Left ventricle myocardium superior (tissue), 1 donor: Measurements from ENCODE around the gene ZNF777. TPM values are rescaled to one million over a fixed set of nuclear protein-coding genes. Genes with fewer than 3 reads are reported as not detected.
"Not testable (repeated sequence)": the region's sequence is repeated elsewhere in the genome, so short reads cannot be mapped to it uniquely, and the experiment has no call there.

Experiments
- ATAC-seq: fragments of 200-7000 bp; cut with Tn5 transposase; one replicate; pipeline ENCODE4 v1.9.1; 2020; ENCODE audit warnings: mild to moderate bottlenecking, moderate library complexity
- DNase-seq: peaks from one replicate; pipeline ENCODE4 v3.0.0-alpha.2; 2020
- intact Hi-C: fragments of 100-400 bp; cut with micrococcal nuclease; formaldehyde crosslinking; loops from one replicate; pipeline ENCODE4 v1.11.0; 2022
- total RNA-seq: library from RNA; stranded (reverse); fragmentation: NEBNext Ultra II Directional; extraction: Animal tissue kit (Norgen Biotek cat#: 25700); gene quantifications from one replicate; pipeline ENCODE4 v1.2.1, GENCODE V29; 2021
- donor health status: DM: no; HTN: yes; CAD: no; lungs with severe emphysema.

Gene ZNF777
- total RNA-seq, 1 donor from 2014 or later = 8.4 TPM

DNA sequence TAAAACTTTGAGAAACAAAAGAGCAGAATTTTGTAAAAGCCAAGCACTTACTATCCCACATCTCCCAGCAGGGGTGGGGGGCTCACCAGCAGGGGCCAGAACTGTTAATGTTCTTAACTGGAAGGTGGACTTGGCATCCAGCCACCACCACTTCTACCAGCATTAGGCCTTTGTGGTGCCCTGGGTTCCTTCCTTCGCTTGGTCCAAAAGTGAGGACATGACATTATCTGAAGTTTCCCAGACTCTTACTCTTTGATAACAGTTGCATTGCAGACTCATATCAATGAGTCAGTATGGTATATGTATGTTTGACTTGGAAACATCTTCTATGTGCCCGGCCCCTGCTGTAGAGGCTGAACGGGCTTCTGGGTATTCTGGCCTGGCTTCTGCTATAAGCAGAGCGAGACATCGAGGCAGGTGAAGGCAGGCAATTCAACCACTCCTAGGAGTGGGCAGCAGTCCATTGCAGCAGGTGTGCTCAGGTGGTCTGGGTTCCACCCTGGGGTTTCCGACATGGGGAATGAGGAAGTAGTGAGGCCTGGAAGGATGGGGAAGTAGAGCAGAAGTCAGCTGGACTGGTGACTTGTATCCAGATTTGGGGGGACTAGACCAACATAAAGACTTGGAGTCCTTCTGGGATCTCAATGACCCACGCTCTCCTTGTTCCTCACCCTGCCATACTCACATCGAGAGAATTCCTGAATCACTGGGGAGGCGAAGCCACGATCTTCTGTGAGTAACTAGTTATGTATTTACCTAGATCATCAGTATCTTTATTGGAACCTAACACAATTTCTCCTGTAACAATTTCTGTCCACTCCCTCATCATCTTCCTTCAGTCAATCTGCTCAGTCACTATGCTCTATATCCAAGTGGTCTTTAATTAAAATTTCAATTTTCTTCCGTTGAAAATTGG is 4.1 kb downstream of the ZNF777 start:
- DNase-seq = no peak
- intact Hi-C loops = no loop called here
- ATAC-seq = no peak

DNA sequence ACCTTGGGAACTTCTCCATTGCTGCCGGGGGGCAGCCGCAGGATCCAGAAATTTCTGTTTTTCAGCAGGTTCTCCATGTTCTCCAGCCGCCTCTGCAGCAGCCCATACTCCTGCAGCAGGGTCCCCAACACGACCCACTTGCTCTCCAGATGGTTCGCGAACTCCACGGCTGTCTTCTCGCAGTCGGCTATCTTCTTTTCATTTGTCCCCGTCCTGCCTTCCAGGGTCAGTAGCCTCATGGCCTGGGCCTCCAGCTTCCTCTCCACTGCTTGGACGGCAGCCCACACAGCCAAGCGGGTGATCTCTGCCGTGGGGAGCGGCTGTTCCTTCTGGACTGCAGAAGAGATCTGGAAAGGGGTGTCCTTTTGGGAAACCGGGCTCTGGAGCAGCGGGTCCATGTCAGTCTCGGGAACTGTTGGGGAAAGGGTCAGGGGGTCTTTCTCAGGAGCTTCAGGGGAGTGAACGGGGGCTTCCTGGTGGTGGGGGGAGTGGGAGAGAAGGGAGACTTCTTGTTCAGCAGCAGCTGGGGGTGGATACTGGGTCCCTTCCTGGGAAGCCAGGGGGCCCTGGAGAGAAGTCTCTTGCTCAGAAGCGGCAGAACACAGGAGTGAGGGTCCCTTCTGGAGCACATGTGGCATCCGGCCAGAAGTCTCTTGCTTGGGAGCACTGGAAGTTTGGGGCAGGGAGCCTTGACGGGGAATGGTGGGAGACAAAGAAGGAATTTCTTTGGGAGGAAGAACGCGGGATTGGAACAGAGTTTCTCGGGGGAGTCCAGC is 5.5 kb downstream of the ZNF777 start:
- DNase-seq (no peak), ATAC-seq (no peak)
- intact Hi-C loops = no loop called here

DNA sequence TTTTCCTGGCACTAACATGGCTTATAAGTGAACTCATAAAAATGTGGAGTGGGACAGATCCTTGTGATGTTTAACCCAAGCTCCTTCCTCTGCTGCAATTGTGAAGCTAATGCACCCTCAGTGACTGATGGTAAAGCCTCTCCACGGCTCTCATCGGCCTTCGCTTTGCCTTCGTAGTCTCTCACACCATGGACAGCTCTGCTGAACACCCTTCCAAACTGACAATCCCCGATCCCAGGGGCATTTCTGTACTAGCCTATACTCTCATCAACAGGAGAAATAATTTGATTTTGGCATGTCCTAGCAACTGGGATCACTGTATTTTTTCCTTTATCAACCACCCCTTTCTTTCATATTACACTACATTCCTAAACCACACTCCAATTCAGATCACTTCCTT is 6.1 kb downstream of the ZNF777 start:
- DNase-seq = no peak
- intact Hi-C loops = no loop called here
- ATAC-seq = no peak

DNA sequence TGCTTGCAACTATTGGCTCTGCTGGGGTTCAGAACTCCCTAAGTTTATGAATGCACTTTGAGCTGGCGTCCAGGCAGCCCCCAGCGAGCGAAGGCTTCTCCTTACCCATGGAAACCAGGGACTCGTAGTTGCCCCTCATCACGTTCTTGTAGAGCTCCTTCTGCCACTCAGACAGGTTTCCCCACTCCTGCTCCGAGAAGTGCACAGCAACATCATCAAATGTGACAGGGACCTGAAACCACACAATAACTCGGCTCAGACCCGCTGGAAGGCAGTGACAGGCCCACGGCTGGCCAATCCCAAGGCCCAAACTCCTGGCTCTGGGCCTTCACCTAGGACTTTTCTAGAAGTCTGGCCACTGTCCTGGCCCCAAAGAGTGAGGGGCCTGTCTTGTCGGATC is 6.9 kb downstream of the ZNF777 start:
- intact Hi-C loops = no loop called here
- DNase-seq = no peak
- ATAC-seq = no peak

DNA sequence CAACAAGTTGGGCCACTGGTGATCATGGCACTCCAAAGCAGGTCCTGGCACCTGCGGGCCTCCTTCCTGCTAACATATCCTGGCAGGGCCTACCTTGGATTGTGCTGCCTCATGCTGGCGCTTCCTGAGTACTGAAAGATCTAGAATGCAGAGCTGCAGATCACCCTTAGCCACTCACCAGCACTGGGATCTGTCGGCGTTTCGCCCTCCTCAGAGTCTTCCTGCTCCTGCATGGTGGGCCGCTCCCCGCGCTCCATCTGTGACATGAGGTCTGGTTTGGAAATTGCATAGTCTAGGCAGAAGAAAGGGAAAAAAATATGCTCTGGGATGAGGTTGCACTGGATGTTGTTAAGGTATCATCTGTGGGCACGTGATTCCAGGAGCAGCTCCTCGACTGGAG is 10.0 kb downstream of the ZNF777 start:
- intact Hi-C loops = no loop called here
- ATAC-seq (no peak), DNase-seq (no peak)

DNA sequence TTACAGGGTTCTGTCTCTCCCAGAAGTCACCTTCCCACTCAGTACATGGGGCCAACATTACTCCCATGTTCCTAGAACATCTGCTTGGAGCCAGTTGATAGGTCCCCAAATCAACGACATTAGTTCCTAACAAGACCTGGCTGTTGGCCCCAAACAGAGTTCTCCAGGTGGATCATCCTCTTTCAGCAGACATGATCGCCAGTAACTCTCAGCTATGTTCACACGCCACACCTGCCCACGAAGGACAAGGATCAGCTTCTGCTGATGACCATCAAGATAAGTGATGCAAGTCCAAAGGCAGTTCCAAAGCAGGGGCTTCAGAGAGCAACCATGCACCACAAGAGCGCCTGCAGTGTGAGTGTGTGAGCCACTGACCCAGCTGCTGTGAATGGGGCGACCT is 11.0 kb downstream of the ZNF777 start:
- ATAC-seq (no peak), DNase-seq (no peak)
- intact Hi-C loops = no loop called here

DNA sequence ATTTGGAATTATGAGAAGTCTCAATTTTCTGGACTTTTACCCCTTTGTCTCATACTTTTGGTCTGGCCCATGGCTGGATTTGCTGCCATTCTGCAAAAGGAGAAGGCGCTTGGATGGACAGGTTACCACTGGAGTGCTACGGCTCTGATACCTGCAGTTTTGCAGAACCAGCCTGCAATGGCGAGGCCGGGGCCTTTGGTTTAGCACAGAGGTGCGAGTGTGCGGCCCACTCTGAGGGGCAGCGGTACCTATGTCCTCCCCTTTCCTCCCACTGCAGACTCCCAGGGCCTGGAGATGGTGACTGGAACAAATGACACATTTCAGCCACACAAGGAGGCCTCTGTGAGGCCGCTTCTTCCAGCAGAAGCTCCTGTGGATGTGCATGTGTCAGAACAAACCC is 11.9 kb downstream of the ZNF777 start:
- intact Hi-C loops = no loop called here
- DNase-seq (no peak), ATAC-seq (no peak)

DNA sequence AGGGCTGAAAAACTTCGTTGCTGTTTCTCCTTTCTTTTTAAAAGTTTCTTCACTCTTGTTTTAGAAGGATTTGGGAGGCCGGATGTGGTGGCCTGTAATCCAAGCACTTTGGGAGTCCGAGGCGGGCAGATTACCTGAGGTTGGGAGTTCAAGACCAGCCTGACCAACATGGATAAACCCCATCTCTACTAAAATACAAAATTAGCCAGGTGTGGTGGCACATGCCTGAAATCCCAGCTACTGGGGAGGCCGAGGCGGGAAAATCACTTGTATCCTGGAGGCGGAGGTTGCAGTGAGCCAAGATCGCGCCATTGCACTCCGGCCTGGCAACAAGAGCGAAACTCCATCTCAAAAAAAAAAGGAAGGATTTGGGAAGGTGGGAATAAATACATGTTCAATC is 14.8 kb downstream of the ZNF777 start:
- intact Hi-C loops, DNase-seq, ATAC-seq: not testable (repeated sequence)

DNA sequence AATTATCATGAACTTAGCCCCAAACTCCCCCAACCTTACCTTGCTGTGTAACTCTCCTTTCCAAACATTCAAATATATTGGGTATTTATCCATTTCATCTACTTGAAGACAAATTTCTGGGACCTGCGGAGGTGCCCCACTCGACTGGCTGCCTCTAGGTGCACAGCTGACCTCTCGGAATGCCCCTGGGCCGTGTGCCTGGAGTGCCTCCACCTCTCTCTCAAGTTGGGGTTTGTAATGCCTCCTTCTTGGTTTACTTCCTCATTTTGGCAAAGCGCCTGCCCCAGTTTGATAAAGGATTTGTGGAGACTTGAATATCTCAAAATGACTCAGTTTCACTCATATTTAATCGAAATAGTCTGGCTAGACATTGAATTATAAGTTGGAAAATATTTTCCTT is 16.6 kb downstream of the ZNF777 start:
- DNase-seq = no peak
- no peak for ATAC-seq
- intact Hi-C loops = no loop called here

DNA sequence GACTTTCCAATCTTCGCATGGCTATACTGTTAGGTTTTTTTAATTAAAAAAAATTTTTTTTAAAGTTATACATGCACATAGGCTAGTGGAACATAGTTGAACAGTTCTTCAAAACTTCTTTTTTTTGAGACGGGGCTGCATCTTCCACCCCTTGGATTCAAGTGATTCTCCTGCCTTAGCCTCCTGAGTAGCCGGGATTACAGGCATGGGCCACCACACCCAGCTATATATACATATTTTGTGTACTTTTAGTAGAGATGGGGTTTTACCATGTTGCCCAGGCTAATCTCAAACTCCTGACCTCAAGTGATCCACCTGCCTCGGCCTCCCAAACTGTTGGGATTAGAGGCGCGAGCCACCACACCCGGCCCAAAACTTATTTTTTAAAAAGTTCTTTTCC is 17.3 kb downstream of the ZNF777 start:
- intact Hi-C loops = no loop called here
- no peak for DNase-seq

DNA sequence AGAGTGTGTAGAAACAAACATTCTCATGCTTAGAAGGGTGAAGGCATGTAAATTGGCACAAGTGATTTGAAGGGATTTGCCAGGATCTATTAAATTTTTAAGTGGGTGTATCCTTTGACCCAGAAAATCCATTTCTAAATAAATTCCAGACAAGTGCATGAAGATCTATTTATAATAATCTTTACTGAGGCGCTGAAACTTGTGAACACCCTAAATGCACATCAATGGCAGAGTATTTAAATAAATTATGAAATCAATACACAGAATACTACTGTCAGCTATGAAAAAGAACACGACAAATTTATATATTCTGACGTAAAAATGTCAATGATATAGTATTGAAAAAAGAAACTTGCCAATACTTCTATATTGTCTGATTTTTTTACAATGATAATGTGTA is 17.9 kb downstream of the ZNF777 start:
- DNase-seq (no peak), ATAC-seq (no peak)
- intact Hi-C loops = no loop called here

More for the DNA sequence above, 17.3 kb downstream of the ZNF777 start:
- no peak for ATAC-seq

DNA sequence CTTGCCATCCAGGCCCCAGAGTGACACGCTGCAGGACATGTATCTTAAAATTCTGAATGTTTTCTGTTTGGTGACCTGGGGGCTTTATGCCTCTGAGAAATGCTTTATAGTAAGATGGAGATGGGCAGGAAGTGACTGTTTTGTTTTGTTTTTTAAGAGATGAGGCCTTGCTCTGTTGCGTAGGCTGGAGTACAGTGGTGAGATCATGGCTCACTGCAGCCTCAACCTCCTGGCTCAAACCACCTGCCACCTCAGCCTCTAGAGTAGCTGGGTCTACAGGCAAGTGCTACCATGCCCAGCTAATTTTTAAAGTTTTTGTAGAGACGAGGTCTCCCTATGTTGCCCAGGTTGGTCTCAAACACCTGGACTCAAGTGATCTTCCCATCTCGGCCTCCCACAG is 20.6 kb downstream of the ZNF777 start:
- ATAC-seq = no peak
- intact Hi-C loops = no loop called here
- DNase-seq = no peak

DNA sequence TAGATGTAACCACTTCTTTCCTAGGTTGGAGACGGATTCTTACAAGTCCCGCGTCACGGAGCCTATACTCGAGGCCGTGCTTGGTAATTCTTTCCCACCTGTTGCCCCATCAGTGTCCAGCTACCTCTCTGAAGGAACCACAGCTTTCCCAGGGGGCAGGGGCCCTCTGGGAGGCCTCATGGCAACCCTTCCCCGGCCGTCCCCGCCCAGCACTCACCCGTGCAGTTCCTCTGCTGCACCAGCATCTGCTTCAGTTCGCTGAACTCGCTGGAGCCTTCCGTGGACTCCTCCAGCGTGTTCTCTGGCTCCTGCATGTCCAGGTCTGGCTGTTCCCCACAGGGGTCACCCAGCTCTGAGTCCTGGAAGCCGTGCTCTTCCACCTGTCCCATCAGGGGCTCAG is 24.5 kb downstream of the ZNF777 start:
- intact Hi-C loops = no loop called here
- ATAC-seq (no peak), DNase-seq (no peak)

DNA sequence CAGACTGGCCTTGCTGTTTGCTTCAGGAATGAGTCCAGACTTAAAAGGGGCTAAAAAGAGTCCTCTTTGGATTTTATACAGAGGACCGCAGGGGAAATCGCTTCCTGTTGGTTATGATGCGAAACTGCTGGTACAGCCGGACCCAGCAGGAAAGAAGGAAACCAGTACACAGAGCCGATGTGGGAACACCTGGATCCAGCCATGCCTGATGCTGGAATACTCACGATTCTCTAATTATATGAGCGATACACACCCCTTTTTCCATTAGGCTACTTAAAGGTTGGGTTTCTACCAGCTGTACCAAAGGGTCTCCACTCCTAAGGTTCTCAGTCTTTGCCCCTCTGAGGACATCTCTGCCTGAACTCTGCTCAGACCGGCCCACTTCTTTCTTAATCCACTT is 27.7 kb downstream of the ZNF777 start:
- no peak for ATAC-seq
- intact Hi-C loops = no loop called here
- DNase-seq = no peak

DNA sequence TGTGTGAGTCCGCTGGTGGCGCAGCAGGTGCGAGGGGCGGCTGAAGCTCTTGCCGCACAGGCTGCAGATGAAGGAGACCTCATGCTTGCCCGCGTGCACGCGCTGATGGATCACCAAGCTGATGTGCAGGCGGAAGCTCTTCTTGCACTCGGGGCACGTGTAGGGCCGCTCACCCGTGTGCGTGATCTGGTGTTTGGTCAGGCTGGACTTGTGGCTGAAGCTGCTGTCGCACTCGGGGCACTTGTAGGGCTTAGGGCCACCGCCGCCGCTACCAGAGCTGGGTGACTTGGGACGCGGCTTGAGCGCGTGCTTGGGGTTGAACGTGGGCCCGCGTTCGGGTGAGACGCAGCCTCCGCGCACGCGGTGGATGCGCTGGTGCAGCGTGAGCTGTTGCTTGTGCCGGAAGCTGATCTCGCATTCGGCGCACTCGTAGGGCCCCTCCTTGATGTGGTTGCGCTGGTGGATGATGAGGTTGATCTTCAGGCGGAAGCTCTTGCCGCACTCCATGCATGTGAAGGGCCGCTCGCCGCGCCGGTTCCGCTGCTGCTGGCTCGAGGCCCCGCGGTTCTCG is 28.7 kb downstream of the ZNF777 start:
- intact Hi-C loops = no loop called here
- DNase-seq (no peak), ATAC-seq (no peak)

DNA sequence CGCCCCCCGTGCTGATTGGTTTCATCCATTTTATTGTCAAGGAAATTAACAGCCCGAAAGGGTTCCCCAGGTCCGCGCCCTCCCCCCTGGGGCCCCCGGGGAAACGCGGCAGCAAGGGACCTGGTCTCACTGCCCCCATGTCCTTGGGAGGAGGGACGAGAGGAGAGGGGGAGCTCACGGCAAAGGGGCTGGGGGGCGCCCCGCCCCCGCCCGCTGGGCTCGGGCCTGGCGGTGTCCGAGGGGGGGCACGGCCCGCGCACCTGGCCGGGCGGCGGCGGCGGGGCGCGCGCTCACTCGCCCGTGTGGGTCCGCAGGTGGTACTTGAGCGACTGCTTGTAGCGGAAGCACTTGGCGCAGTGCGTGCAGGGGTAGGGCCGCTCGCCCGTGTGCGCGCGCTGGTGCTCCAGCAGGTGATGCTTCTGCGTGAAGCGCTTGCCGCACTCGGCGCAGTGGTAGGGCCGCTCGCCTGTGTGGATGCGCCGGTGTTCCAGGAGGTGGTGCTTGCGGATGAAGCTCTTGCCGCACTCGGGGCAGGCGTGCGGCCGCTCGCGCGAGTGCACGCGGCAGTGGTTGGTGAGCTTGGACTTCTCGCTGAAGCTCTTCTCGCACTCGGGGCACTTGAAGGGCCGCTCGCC is 29.3 kb downstream of the ZNF777 start:
- ATAC-seq (no peak), DNase-seq (no peak)
- intact Hi-C loops = no loop called here

DNA sequence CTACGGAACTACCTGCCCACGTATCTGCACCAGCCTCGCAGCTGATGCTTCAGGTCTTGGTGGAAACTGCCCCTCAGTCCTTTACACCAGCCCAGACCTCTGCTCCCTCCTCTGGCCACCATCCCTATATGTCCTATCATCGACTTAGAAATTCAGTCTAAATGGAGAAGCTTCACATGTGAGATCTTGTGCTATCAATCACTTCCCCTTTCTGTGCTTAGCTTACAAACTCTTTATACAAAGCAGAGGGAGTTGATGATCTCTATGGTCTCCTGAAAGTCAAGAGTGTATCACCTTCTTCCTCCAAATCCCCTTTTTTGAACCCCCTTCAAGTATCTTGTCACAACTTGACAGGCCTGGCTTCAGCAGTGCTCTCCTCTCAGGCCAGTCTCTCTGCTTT is 30.7 kb downstream of the ZNF777 start:
- intact Hi-C loops = no loop called here
- no peak for DNase-seq
- no peak for ATAC-seq

DNA sequence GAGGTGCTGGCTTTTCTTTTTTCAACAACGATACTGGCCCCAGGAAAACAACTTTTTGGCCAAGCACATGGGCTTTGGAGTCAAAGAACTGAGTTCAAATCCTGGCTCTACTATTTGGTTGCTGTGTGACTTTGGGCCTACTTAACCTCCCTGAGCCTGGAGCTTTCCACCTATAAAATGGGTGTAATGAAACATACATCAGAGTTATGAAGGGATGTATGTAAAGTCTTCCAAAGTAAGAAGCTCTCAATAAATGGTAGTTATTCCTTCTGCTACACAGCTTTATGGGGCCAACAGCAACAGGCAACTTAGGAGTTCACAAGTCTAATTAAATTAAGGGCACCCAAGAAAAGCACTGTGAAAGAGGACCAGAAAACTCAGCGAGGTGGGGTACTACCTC is 33.0 kb downstream of the ZNF777 start:
- intact Hi-C loops = no loop called here
- ATAC-seq (no peak), DNase-seq (no peak)

DNA sequence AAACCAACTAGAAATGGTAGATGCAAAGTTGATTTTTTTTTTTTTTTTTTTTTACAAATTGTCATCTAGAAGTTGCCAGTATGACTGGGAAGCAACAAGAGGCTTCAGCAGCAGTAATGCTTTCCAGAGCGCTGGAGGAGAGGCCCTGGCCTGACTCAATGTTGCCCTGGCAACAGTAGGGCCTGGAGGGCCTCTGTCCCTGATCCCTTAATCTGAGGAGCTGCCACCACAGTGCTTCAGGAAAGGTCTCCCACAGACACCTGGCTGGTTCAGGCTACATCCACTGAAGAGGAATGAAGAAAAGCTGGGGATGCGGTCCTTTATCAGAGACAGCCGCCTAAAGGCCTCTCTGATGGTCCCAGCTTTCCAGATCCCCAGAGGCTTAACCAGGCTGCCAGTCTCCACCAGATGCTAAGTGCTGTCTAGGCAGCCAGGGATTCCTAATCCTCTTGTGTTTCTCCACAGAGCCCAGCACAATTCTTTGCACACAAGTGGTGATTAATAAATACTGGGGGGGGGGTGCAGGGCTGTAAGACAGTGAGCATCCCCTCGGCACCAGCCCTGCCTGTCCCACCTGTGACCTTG is 33.7 kb downstream of the ZNF777 start:
- intact Hi-C loops = no loop called here
- DNase-seq = no peak
- no peak for ATAC-seq
